Trophoblast cell (in vitro differentiated cells and primary cell): ENCODE data around the gene MIPOL1.
A peak's percentile ranks its signal among the peaks of the same experiment; 100 is the strongest.

Experiments
- DNase-seq, 2 donors: peaks; one replicate each; pipeline ENCODE4 v3.0.0-alpha.2; 2016
- H2AFZ ChIP-seq: 2 replicates; pipeline ENCODE4 v1.6.1; 2013; ENCODE audit warnings: low read length, moderate library complexity, mild to moderate bottlenecking; ENCODE audit not compliant: insufficient read depth, poor library complexity
- H2AK5ac ChIP-seq: 2 replicates; pipeline ENCODE4 v1.6.1; 2013; ENCODE audit warnings: mild to moderate bottlenecking, low read length
- H2BK120ac ChIP-seq: 2 replicates; pipeline ENCODE4 v1.6.1; 2013; ENCODE audit warnings: low read length, mild to moderate bottlenecking, moderate library complexity; ENCODE audit not compliant: insufficient read depth, poor library complexity
- H2BK12ac ChIP-seq: 2 replicates; pipeline ENCODE4 v1.6.1; 2013; ENCODE audit warnings: mild to moderate bottlenecking, low read length, moderate library complexity
- H2BK5ac ChIP-seq: 2 replicates; pipeline ENCODE4 v1.6.1; 2013; ENCODE audit warnings: low read length, low read depth, moderate library complexity, mild to moderate bottlenecking; ENCODE audit not compliant: poor library complexity
- H3K14ac ChIP-seq: 2 replicates; pipeline ENCODE4 v1.6.1; 2013; ENCODE audit warnings: mild to moderate bottlenecking, low read length
- H3K18ac ChIP-seq: 2 replicates; pipeline ENCODE4 v1.6.1; 2013; ENCODE audit warnings: mild to moderate bottlenecking, low read length
- H3K23ac ChIP-seq: 2 replicates; pipeline ENCODE4 v1.6.1; 2013; ENCODE audit warnings: low read length
- H3K27ac ChIP-seq: 2 replicates; pipeline ENCODE4 v1.5.1; 2013; ENCODE audit warnings: low read depth, mild to moderate bottlenecking, inconsistent platforms, low read length, moderate library complexity
- H3K27me3 ChIP-seq: 2 replicates; pipeline ENCODE4 v1.6.1; 2013; ENCODE audit warnings: inconsistent platforms, mild to moderate bottlenecking, low read length, moderate library complexity; ENCODE audit not compliant: insufficient read depth
- H3K36me3 ChIP-seq, 2 experiments: 1 replicate in 1 of 2; 2 replicates in 1 of 2; pipeline ENCODE4 v1.6.1; 2013; ENCODE audit warnings: low read length in 2 of 2, mild to moderate bottlenecking in 2 of 2, moderate library complexity in 1 of 2; ENCODE audit not compliant: insufficient read depth in 2 of 2, control insufficient read depth in 1 of 2
- H3K4ac ChIP-seq: 2 replicates; pipeline ENCODE4 v1.6.1; 2013; ENCODE audit warnings: low read depth, mild to moderate bottlenecking, low read length, moderate library complexity
- H3K4me1 ChIP-seq, 2 experiments: 1 replicate in 1 of 2; 2 replicates in 1 of 2; pipeline ENCODE4 v1.6.1; 2013; ENCODE audit warnings: low read length in 2 of 2, mild to moderate bottlenecking in 2 of 2, moderate library complexity in 1 of 2; ENCODE audit not compliant: insufficient read depth in 2 of 2, control insufficient read depth in 1 of 2
- H3K4me2 ChIP-seq: 2 replicates; pipeline ENCODE4 v1.6.1; 2013; ENCODE audit warnings: inconsistent platforms, mild to moderate bottlenecking, low read length, moderate library complexity
- H3K4me3 ChIP-seq: 2 replicates; pipeline ENCODE4 v1.5.1; 2013; ENCODE audit warnings: mild to moderate bottlenecking, low read depth, low read length, inconsistent platforms
- H3K79me1 ChIP-seq: one replicate; pipeline ENCODE4 v1.6.1; 2013; ENCODE audit warnings: low read length
- H3K79me2 ChIP-seq: 2 replicates; pipeline ENCODE4 v1.6.1; 2013; ENCODE audit warnings: low read length, mild to moderate bottlenecking; ENCODE audit not compliant: control insufficient read depth, insufficient read depth, poor library complexity
- H3K9ac ChIP-seq: 2 replicates; pipeline ENCODE4 v1.6.1; 2013; ENCODE audit warnings: mild to moderate bottlenecking, low read length
- H3K9me3 ChIP-seq: 2 replicates; pipeline ENCODE4 v1.6.1; 2013; ENCODE audit warnings: low read depth, mild to moderate bottlenecking, control low read depth, inconsistent platforms, low read length; ENCODE audit not compliant: insufficient read depth
- H4K12ac ChIP-seq: 2 replicates; pipeline ENCODE4 v1.6.1; 2013; ENCODE audit warnings: low read depth, mild to moderate bottlenecking, low read length, moderate library complexity
- H4K8ac ChIP-seq: 2 replicates; pipeline ENCODE4 v1.6.1; 2013; ENCODE audit warnings: low read depth, mild to moderate bottlenecking, low read length, moderate library complexity
- H4K91ac ChIP-seq: one replicate; pipeline ENCODE4 v1.6.1; 2013; ENCODE audit warnings: low read depth, mild to moderate bottlenecking, low read length, moderate library complexity
- WGBS: extraction: QIAGEN DNeasy Blood & Tissue Kit; methylation state at CpG from one replicate; pipeline ENCODE4 v1.1.7; 2013; ENCODE audit warnings: missing lambda C conversion rate; ENCODE audit not compliant: insufficient read length, insufficient coverage; ENCODE audit errors: extremely low coverage; 5-methylcytosine and 5-hydroxymethylcytosine counted together

Gene MIPOL1

GRCh38 chr14:37237735-37238200 is 40.0 kb downstream of the MIPOL1 start:
- Histone ChIP-seq H4K8ac (no peak overlapping the region), H2BK120ac (no peak overlapping the region), H3K14ac (no peak overlapping the region), H3K36me3 (no peaks in the 10 kb centered on the region), H3K4me2 (no peak overlapping the region), H2BK12ac (no peak overlapping the region), H2AK5ac (no peak overlapping the region), H4K91ac (no peak overlapping the region), H3K79me1 (no peaks in the 10 kb centered on the region), H3K27ac (no peak overlapping the region), H3K79me2 (no peaks in the 10 kb centered on the region), H3K4me3 (no peak overlapping the region), H4K12ac (no peak overlapping the region), H3K4ac (no peak overlapping the region), H2AFZ (no peak overlapping the region), H3K9me3 (no peaks in the 10 kb centered on the region), H3K18ac (no peak overlapping the region), H3K4me1 (no peaks in the 10 kb centered on the region), H3K9ac (no peak overlapping the region), H3K23ac (no peak overlapping the region), H3K27me3 (no peaks in the 10 kb centered on the region), H2BK5ac (no peak overlapping the region)
- no CpG with 5 or more reads among the region's 5 CpGs for WGBS
- no peak for DNase-seq

DNA sequence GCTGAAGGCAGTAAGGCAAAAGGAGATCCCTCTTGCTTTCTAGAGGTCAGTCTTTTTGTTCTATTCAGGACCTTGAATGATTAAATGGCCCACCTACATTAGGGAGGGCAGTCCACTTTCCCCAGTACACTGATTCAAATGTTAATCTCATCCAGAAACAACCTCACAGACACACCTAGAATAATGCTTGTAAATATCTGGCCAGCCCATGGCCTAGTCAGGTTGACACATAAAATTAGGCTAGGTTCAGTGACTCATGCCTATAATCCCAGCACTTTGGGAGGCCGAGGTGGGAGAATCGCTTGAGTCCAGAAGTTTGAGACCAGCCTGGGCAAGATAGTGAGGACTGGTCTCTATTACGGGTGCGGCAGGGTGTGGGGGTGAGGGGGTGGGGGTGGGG is 43.5 kb downstream of the MIPOL1 start:
- Histone ChIP-seq H3K36me3 (no peaks in the 10 kb centered on the region), H2BK120ac (no peak overlapping the region), H3K27me3 (no peaks in the 10 kb centered on the region), H3K79me2 (no peaks in the 10 kb centered on the region), H4K91ac (no peak overlapping the region), H3K9ac (no peak overlapping the region), H2AK5ac (no peak overlapping the region), H3K18ac (no peak overlapping the region), H3K79me1 (no peaks in the 10 kb centered on the region), H3K14ac (no peak overlapping the region), H4K12ac (no peak overlapping the region), H3K23ac (no peak overlapping the region), H3K4me2 (no peak overlapping the region), H4K8ac (no peak overlapping the region), H2BK12ac (no peak overlapping the region), H3K4me1 (no peaks in the 10 kb centered on the region), H3K4me3 (no peak overlapping the region), H3K4ac (no peak overlapping the region), H2AFZ (no peak overlapping the region), H2BK5ac (no peak overlapping the region), H3K27ac (no peak overlapping the region), H3K9me3 (no peaks in the 10 kb centered on the region)
- WGBS: no CpG with 5 or more reads among the region's 4 CpGs
- no peak for DNase-seq

- no peak overlapping the region for H3K4me2 ChIP-seq
- H3K14ac ChIP-seq: no peak overlapping the region
- H3K9me3 ChIP-seq: no peaks in the 10 kb centered on the region
- H3K4me3 ChIP-seq: no peak overlapping the region
- H2AFZ ChIP-seq: no peak overlapping the region
- H3K79me1 ChIP-seq: no peaks in the 10 kb centered on the region
- H2AK5ac ChIP-seq: no peak overlapping the region
- no peak overlapping the region for H4K8ac ChIP-seq
- H3K9ac ChIP-seq: no peak overlapping the region
- H3K18ac ChIP-seq: no peak overlapping the region
- H2BK5ac ChIP-seq: no peak overlapping the region
- no peak overlapping the region for H4K91ac ChIP-seq
- H3K27ac ChIP-seq: no peak overlapping the region
- no peaks in the 10 kb centered on the region for H3K36me3 ChIP-seq
- no peak overlapping the region for H4K12ac ChIP-seq
- DNase-seq: peak in 1 of 2 donors; percentile 68
- no peak overlapping the region for H2BK12ac ChIP-seq
- no peaks in the 10 kb centered on the region for H3K79me2 ChIP-seq
- H2BK120ac ChIP-seq: no peak overlapping the region
- H3K4me1 ChIP-seq: no peaks in the 10 kb centered on the region
- no peak overlapping the region for H3K4ac ChIP-seq
- H3K27me3 ChIP-seq: no peaks in the 10 kb centered on the region
- H3K23ac ChIP-seq: no peak overlapping the region
These were observed 48.7 kb downstream of the MIPOL1 start for GRCh38 chr14:37246427-37246829.

- no peaks in the 10 kb centered on the region for H3K9me3 ChIP-seq
- H2BK120ac ChIP-seq: no peak overlapping the region
- H4K8ac ChIP-seq: no peak overlapping the region
- H2AK5ac ChIP-seq: no peak overlapping the region
- no peak overlapping the region for H3K9ac ChIP-seq
- H3K79me2 ChIP-seq: no peaks in the 10 kb centered on the region
- H3K27ac ChIP-seq: no peak overlapping the region
- no peak overlapping the region for H4K12ac ChIP-seq
- H3K4me1 ChIP-seq: no peaks in the 10 kb centered on the region
- no peak overlapping the region for H4K91ac ChIP-seq
- DNase-seq: no peak
- no peak overlapping the region for H2AFZ ChIP-seq
- H3K4me3 ChIP-seq: no peak overlapping the region
- H3K14ac ChIP-seq: no peak overlapping the region
- no peak overlapping the region for H3K4me2 ChIP-seq
- no peak overlapping the region for H3K18ac ChIP-seq
- H2BK12ac ChIP-seq: no peak overlapping the region
- no peak overlapping the region for H2BK5ac ChIP-seq
- H3K36me3 ChIP-seq: no peaks in the 10 kb centered on the region
- H3K4ac ChIP-seq: no peak overlapping the region
- WGBS: no CpG with 5 or more reads among the region's 3 CpGs
- no peaks in the 10 kb centered on the region for H3K79me1 ChIP-seq
- no peak overlapping the region for H3K23ac ChIP-seq
- no peaks in the 10 kb centered on the region for H3K27me3 ChIP-seq
These were observed 50.2 kb downstream of the MIPOL1 start for GRCh38 chr14:37247791-37248461.
